IMR-90 (cell line): ENCODE measurements around the gene SLC9A9. TPM values are rescaled to one million over a fixed set of nuclear protein-coding genes. Genes with fewer than 3 reads are reported as not detected.

Experiments
- ATAC-seq: fragments of 200-7000 bp; cut with Tn5 transposase; 2 replicates; pipeline ENCODE4 v1.9.1; 2020; ENCODE audit warnings: low read depth, mild to moderate bottlenecking, moderate library complexity
- BruUV-seq: library from RNA; stranded (reverse); fragments of 400-500 nt; replicated peaks from 2 replicates; lab custom pipeline; 2021; lab: Mats Ljungman, UMichigan
- CTCF ChIA-PET: fragments of 300-600 bp; formaldehyde crosslinking; extraction: SDS; loops from one replicate; lab custom pipeline; 2021; ENCODE audit warnings: antibody characterized with exemption; lab: Yijun Ruan, JAX
- POLR2A ChIA-PET: fragments of 300-600 bp; sonication (Branson Sonifier 250); formaldehyde crosslinking; loops from one replicate; lab custom pipeline; 2022; ENCODE audit warnings: antibody characterized with exemption; ENCODE audit not compliant: unreplicated experiment; lab: Charles Lee
- DNase-seq: peaks from one replicate; pipeline ENCODE4 v3.0.0; 2013
- H2AFZ ChIP-seq: replicated peaks from 2 replicates; pipeline ENCODE3; 2013; ENCODE audit warnings: low read length, mild to moderate bottlenecking; ENCODE audit not compliant: poor library complexity
- H2AK5ac ChIP-seq: 2 replicates; pipeline ENCODE4 v1.6.1; 2013; ENCODE audit warnings: low read depth, low read length, inconsistent platforms
- H2AK9ac ChIP-seq: replicated peaks from 2 replicates; pipeline ENCODE3; 2013; ENCODE audit warnings: mild to moderate bottlenecking, low read depth, low read length, moderate library complexity; ENCODE audit not compliant: poor library complexity
- H2BK120ac ChIP-seq: 2 replicates; pipeline ENCODE4 v1.6.1; 2013; ENCODE audit warnings: low read depth, low read length, inconsistent platforms
- H2BK15ac ChIP-seq: 3 replicates; pipeline ENCODE4 v1.6.1; 2013; ENCODE audit warnings: low read depth, low read length, inconsistent platforms
- H2BK20ac ChIP-seq: 2 replicates; pipeline ENCODE4 v1.6.1; 2013; ENCODE audit warnings: low read depth, mild to moderate bottlenecking, inconsistent platforms, low read length, moderate library complexity
- H2BK5ac ChIP-seq: 2 replicates; pipeline ENCODE4 v1.6.1; 2013; ENCODE audit warnings: mild to moderate bottlenecking, low read depth, low read length, inconsistent platforms; ENCODE audit not compliant: poor library complexity, severe bottlenecking
- H3K14ac ChIP-seq: replicated peaks from 2 replicates; pipeline ENCODE4 v1.6.1; 2013; ENCODE audit warnings: low read depth, low read length, inconsistent platforms
- H3K18ac ChIP-seq: 2 replicates; pipeline ENCODE4 v1.6.1; 2013; ENCODE audit warnings: low read depth, low read length, control low read depth
- H3K23ac ChIP-seq: 2 replicates; pipeline ENCODE4 v1.6.1; 2013; ENCODE audit warnings: low read depth, low read length, inconsistent platforms
- H3K27ac ChIP-seq: 2 replicates; pipeline ENCODE4 v1.5.1; 2013; ENCODE audit warnings: mild to moderate bottlenecking, control low read depth, low read length; ENCODE audit not compliant: insufficient read depth
- H3K27me3 ChIP-seq: 2 replicates; pipeline ENCODE4 v1.6.1; 2013; ENCODE audit warnings: low read length; ENCODE audit not compliant: control insufficient read depth, insufficient read depth
- H3K36me3 ChIP-seq: 2 replicates; pipeline ENCODE4 v1.6.1; 2013; ENCODE audit warnings: low read length, mixed read lengths; ENCODE audit not compliant: control insufficient read depth, insufficient read depth
- H3K4ac ChIP-seq: 2 replicates; pipeline ENCODE4 v1.6.1; 2013; ENCODE audit warnings: low read depth, low read length, inconsistent platforms
- H3K4me1 ChIP-seq: 2 replicates; pipeline ENCODE4 v1.6.1; 2013; ENCODE audit warnings: low read length, mixed read lengths; ENCODE audit not compliant: control insufficient read depth, insufficient read depth
- H3K4me2 ChIP-seq: 2 replicates; pipeline ENCODE4 v1.6.1; 2013; ENCODE audit warnings: low read depth, mild to moderate bottlenecking, control low read depth, low read length, moderate library complexity
- H3K4me3 ChIP-seq: 2 replicates; pipeline ENCODE4 v1.5.1; 2013; ENCODE audit warnings: low read depth, mild to moderate bottlenecking, control low read depth, low read length, moderate library complexity; ENCODE audit not compliant: insufficient read depth
- H3K56ac ChIP-seq: 2 replicates; pipeline ENCODE4 v1.6.1; 2013; ENCODE audit warnings: low read length, inconsistent platforms; ENCODE audit not compliant: insufficient read depth; ENCODE audit errors: extremely low read depth
- H3K79me1 ChIP-seq, 2 experiments: 2 replicates each; pipeline ENCODE4 v1.6.1; 2013; ENCODE audit warnings: low read length in 2 of 2, inconsistent platforms in 1 of 2, low read depth in 1 of 2
- H3K9ac ChIP-seq: 2 replicates; pipeline ENCODE4 v1.6.1; 2013; ENCODE audit warnings: low read depth, low read length, control low read depth
- H3K9me1 ChIP-seq: 2 replicates; pipeline ENCODE4 v1.6.1; 2013; ENCODE audit warnings: low read length, inconsistent platforms; ENCODE audit not compliant: insufficient read depth
- H3K9me3 ChIP-seq: 2 replicates; pipeline ENCODE4 v1.6.1; 2013; ENCODE audit warnings: low read length; ENCODE audit not compliant: control insufficient read depth, insufficient read depth
- H4K20me1 ChIP-seq: 2 replicates; pipeline ENCODE4 v1.6.1; 2013; ENCODE audit warnings: low read length, inconsistent platforms; ENCODE audit not compliant: insufficient read depth
- H4K5ac ChIP-seq: 2 replicates; pipeline ENCODE4 v1.6.1; 2013; ENCODE audit warnings: mild to moderate bottlenecking, low read depth, low read length, control low read depth
- H4K8ac ChIP-seq, 2 experiments: 2 replicates each; pipeline ENCODE4 v1.6.1; 2013; ENCODE audit warnings: low read depth in 2 of 2, low read length in 2 of 2, control low read depth in 1 of 2, inconsistent platforms in 1 of 2
- H4K91ac ChIP-seq: 2 replicates; pipeline ENCODE4 v1.6.1; 2013; ENCODE audit warnings: low read depth, low read length, inconsistent platforms; ENCODE audit not compliant: insufficient read depth
- BHLHE40 ChIP-seq: fragments of 150-350 bp; IDR thresholded peaks from 2 replicates; pipeline ENCODE4 v1.6.1; 2016; ENCODE audit warnings: mild to moderate bottlenecking, low read depth, low read length
- CEBPB ChIP-seq: IDR thresholded peaks from 2 replicates; pipeline ENCODE4 v1.6.1; 2012; ENCODE audit warnings: low read depth, low read length, improper control_type of control experiment
- CHD1 ChIP-seq: IDR thresholded peaks from 2 replicates; pipeline ENCODE4 v1.6.1; 2012; ENCODE audit warnings: low read depth, low read length, improper control_type of control experiment
- CTCF ChIP-seq: conservative IDR thresholded peaks from 2 replicates; pipeline ENCODE4 v1.5.1; 2012; ENCODE audit warnings: mild to moderate bottlenecking, low read depth, low read length, improper control_type of control experiment
- ELK1 ChIP-seq: fragments of 150-350 bp; IDR thresholded peaks from 2 replicates; pipeline ENCODE4 v1.6.1; 2016; ENCODE audit warnings: low read depth, mild to moderate bottlenecking, low read length, moderate library complexity, borderline replicate concordance
- FOS ChIP-seq: fragments of 150-350 bp; IDR thresholded peaks from 2 replicates; pipeline ENCODE4 v1.6.1; 2016; ENCODE audit warnings: low read depth, low read length
- MAFK ChIP-seq: IDR thresholded peaks from 2 replicates; pipeline ENCODE4 v1.6.1; 2012; ENCODE audit warnings: low read depth, low read length, improper control_type of control experiment
- MAZ ChIP-seq: IDR thresholded peaks from 2 replicates; pipeline ENCODE4 v1.6.1; 2012; ENCODE audit warnings: low read depth, mild to moderate bottlenecking, low read length, improper control_type of control experiment, moderate library complexity, borderline replicate concordance
- MXI1 ChIP-seq: IDR thresholded peaks from 2 replicates; pipeline ENCODE4 v1.6.1; 2012; ENCODE audit warnings: low read depth, mild to moderate bottlenecking, low read length, moderate library complexity, borderline replicate concordance
- NFE2L2 ChIP-seq: fragments of 150-350 bp; IDR thresholded peaks from 2 replicates; pipeline ENCODE4 v1.6.1; 2016; ENCODE audit warnings: low read depth, mild to moderate bottlenecking, low read length
- POLR2A ChIP-seq: IDR thresholded peaks from 2 replicates; pipeline ENCODE4 v1.6.1; 2012; ENCODE audit warnings: mild to moderate bottlenecking, low read depth, low read length
- RAD21 ChIP-seq: IDR thresholded peaks from 2 replicates; pipeline ENCODE4 v1.6.1; 2012; ENCODE audit warnings: low read length, improper control_type of control experiment
- RCOR1 ChIP-seq: IDR thresholded peaks from 2 replicates; pipeline ENCODE4 v1.6.1; 2012; ENCODE audit warnings: mild to moderate bottlenecking, low read length, improper control_type of control experiment; ENCODE audit not compliant: insufficient replicate concordance
- RFX5 ChIP-seq: IDR thresholded peaks from 2 replicates; pipeline ENCODE4 v1.8.0; 2012; ENCODE audit warnings: low read depth, mild to moderate bottlenecking, low read length, moderate library complexity
- SMC3 ChIP-seq: fragments of 150-350 bp; IDR thresholded peaks from 2 replicates; pipeline ENCODE4 v1.6.1; 2016; ENCODE audit warnings: low read depth, mild to moderate bottlenecking, antibody characterized with exemption, low read length, moderate library complexity
- USF2 ChIP-seq: fragments of 150-350 bp; IDR thresholded peaks from 2 replicates; pipeline ENCODE4 v1.6.1; 2017; ENCODE audit warnings: mild to moderate bottlenecking, antibody characterized with exemption, low read length, low read depth
- WGBS, 2 experiments: methylation state at CpG; one replicate each; pipeline versions ENCODE4 v1.1.5 to v1.1.7; 2013; ENCODE audit warnings: missing lambda C conversion rate in 2 of 2; ENCODE audit not compliant: insufficient read length in 1 of 2; ENCODE audit errors: extremely low coverage in 2 of 2; 5-methylcytosine and 5-hydroxymethylcytosine counted together
- dilution Hi-C: fragments of 300-500 bp; cut with HindIII; formaldehyde crosslinking; loops from one replicate; pipeline ENCODE4 v1.14.3; 2018; ENCODE audit warnings: low sequenced_read_pairs; ENCODE audit not compliant: unreplicated experiment
- in situ Hi-C: fragments of 300-500 bp; cut with MboI; formaldehyde crosslinking; loops from 3 replicates; pipeline ENCODE4 v1.14.3; 2019; ENCODE audit warnings: low sequenced_read_pairs, inconsistent platforms, mixed read lengths
- intact Hi-C: fragments of 100-400 bp; cut with micrococcal nuclease; formaldehyde crosslinking; loops from 2 replicates; pipeline ENCODE4 v1.10.0; 2022
- polyA plus RNA-seq, 3 experiments: library from polyadenylated mRNA; depleted of rRNA; stranded (reverse); fragments of >200 nt; gene quantifications; 2 replicates each; pipeline ENCODE4 v1.2.3, GENCODE V29; 2012; ENCODE audit warnings: low replicate concordance in 1 of 3
- total RNA-seq: library from RNA; depleted of rRNA; stranded (reverse); fragments of >200 nt; gene quantifications from 2 replicates; pipeline ENCODE4 v1.2.3, GENCODE V29; 2012

Gene SLC9A9
- total and polyA plus RNA-seq, 2 of the 4 experiments (the other 2 are of a cell fraction) = 1.4 to 2.3 TPM

- Histone ChIP-seq H3K56ac (no peak overlapping the region), H2BK20ac (peak overlapping the region; percentile 80), H3K27ac (no peak overlapping the region), H3K9ac (no peak overlapping the region), H3K14ac (peak overlapping the region; percentile 80; the same call in 1 of the 2 replicates), H4K20me1 (no peaks in the 10 kb centered on the region), H2AFZ (peak overlapping the region; percentile 39), H3K4me3 (no peak overlapping the region), H3K4me1 (peaks cover 7% of the 10 kb centered on the region; the same call in 1 of the 2 replicates), H3K4me2 (no peak overlapping the region), H2AK9ac (no peak overlapping the region), H2BK15ac (peak overlapping the region; percentile 6; the same call in 1 of the 3 replicates), H2AK5ac (peak overlapping the region; percentile 82), H3K27me3 (no peaks in the 10 kb centered on the region), H2BK5ac (no peak overlapping the region), H3K36me3 (no peaks in the 10 kb centered on the region), H4K91ac (no peak overlapping the region), H3K79me1 (no peaks in the 10 kb centered on the region), H4K8ac (peak overlapping the region in 1 of 2 experiments; percentile 74; a peak in 1 of 4 replicates), H3K9me1 (no peaks in the 10 kb centered on the region; the same call in 1 of the 2 replicates), H3K9me3 (no peaks in the 10 kb centered on the region), H3K23ac (peak overlapping the region; percentile 24), H3K4ac (peak overlapping the region; percentile 77), H2BK120ac (peak overlapping the region; percentile 60), H4K5ac (no peak overlapping the region), H3K18ac (no peak overlapping the region; the same call in 1 of the 2 replicates)
- WGBS, 2 experiments = no CpG with 5 or more reads among the region's 2 CpGs
- TF ChIP-seq RCOR1 (no peak), CTCF (no peak), FOS (no peak), CHD1 (no peak), MXI1 (no peak), SMC3 (no peak), POLR2A (no peak), RFX5 (no peak), USF2 (no peak), MAZ (no peak), BHLHE40 (no peak), MAFK (no peak), ELK1 (no peak), RAD21 (no peak), NFE2L2 (no peak), CEBPB (no peak)
- dilution Hi-C loops = no loop called here
- CTCF ChIA-PET = interaction anchor here (0.7 to 2.0 kb wide), 2 partner anchors 11 to 150 kb away, joined by 3 to 4 read pairs; no protein-coding TSS in a partner anchor
- intact Hi-C loops = no loop called here
- in situ Hi-C loops = no loop called here
- DNase-seq = peak; percentile 51
- no TSS peak for BruUV-seq
- no peak for ATAC-seq
- POLR2A ChIA-PET = interaction anchor here (0.6 kb wide), 1 partner anchor 20 kb away, joined by 10 read pairs; no protein-coding TSS in a partner anchor
Observed at GRCh38 chr3:143445118-143445517, 403.1 kb downstream of the SLC9A9 start.
